Kidney capillary endothelial cell (primary cell): ENCODE data around the gene PIP5KL1.
A peak's percentile ranks its signal among the peaks of the same experiment; 100 is the strongest.

ENCODE experiments used
- DNase-seq: peaks from one replicate; pipeline ENCODE4 v3.0.0-alpha.2; 2018; ENCODE audit warnings: low spot score

PIP5KL1 gene

GRCh38 chr9:127947841-127948710, 17.5 kb upstream of the PIP5KL1 start:
- DNase-seq, result no peak

DNA sequence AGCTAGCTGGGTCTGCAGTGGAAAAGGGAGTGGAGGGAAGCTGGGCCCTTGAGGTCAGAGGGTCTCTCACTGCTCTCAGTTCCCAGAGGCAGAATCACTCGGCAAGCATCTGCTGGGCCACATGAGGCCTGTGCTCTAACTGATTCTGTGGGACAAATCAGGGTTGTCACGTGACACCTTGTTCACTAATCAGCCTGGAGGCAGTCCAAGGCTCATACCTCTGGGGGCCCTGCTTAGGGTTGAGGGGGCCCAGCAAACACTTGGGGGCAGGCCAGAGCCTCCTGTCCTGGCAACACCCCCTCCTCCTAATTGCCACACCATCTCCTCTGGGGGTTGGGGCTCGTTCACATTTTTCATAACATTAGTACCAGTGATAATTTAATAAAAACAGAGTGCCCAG, 16.2 kb upstream of the PIP5KL1 start:
- DNase-seq, result no peak

- no peak for DNase-seq
These were observed 15.4 kb upstream of the PIP5KL1 start for GRCh38 chr9:127945942-127946341.

GRCh38 chr9:127945338-127945737, 14.8 kb upstream of the PIP5KL1 start:
- no peak for DNase-seq

- no peak for DNase-seq
These were observed 14.1 kb upstream of the PIP5KL1 start for GRCh38 chr9:127944586-127945218.

- DNase-seq, result peak; percentile 83
These were observed 13.2 kb upstream of the PIP5KL1 start for GRCh38 chr9:127943731-127944144.

GRCh38 chr9:127943011-127943662, 12.6 kb upstream of the PIP5KL1 start:
- DNase-seq, result no peak

DNA sequence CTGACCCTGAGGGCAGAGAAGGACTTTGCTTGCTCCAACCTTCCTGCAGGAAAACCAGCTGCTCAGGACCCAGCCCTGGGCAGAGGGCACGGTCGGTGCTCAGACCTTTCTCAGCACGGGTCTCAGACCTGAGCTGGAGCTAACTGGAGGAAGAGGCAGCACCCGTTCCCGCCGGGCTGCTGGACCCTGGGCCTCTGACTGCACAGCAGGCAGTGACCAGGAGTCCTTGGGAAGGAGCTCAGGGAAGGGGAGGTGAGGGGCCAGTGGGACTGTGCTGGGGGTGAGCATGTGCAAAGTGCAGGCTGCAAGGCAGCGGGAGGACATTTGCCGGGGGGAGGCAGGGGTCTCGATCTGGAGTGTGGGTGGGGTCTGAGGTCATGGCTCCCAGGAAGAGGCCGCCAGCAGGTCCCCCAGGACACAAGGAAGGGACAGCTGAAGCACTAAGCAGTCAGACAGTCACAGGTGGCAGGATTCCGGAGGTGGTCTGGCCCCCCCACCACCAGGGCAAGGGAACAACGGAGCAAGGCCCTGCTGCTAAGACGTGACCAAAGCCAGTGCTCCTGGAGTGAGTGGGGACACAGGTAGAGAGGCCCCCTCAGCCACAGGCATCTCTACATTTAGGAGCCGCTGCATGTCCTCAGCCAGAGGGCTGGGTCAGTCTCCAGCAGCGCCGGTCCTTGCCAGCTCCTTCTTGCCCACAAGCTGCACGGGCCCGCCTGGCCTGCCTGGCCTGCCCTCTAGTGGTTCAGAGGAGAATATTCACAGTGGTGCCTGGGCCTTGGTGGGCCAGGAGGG, 11.8 kb upstream of the PIP5KL1 start:
- no peak for DNase-seq

DNA sequence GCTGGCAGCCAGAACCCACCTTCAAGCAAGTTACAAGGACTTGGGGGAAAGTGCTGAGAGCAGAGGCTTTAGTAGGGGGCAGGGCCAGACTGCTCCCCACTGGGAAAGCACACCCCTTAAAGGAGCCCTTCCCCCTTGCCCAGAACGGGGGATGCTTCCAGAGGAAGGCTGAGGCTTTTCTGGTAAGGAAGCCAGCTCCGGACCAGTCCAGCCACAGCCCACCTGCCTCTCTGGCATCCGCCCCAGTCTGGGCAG, 11.3 kb upstream of the PIP5KL1 start:
- DNase-seq, result no peak

DNA sequence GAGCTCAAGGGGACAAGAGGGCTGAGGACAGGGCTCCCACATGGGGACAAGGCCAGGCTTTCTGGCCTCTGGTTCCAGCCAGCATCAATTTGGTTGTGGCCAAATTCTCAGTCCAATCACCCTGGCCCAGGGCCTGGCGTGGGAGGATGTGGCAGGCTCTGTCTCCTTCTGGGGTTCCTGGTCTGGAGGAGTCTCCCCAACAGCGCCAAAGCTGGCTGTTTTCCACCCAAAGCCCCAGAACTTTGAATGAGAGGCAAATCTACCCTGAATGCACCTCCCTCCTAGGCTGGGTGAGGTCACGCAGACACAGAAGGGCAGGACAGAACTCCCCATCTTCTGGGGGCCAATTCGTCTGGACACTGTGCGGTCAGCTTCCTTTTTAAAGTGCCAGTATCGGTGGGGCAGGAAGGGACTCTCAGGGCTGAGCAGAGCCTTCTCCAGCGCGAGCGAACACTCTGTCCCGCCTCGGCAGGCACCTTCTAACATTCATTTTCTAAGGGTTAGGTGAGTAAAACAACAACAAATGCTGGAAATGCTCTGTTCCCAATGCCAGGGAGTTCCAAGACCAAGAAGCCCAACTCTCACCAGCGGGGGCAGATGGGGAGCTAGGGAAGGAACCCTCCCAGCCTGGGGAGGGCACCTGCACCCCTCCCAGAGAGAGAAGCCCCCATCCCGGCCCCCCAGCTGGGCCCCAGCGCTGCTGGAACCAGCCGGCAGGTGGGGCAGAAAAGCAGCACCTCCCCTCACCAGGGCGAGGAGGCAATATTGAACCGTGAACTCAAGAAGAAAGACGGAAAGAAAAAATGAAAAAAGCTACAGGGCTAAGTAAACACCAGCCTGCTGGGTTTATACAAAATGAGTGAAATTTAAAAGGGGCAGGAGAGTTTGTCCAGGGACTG, 10.7 kb upstream of the PIP5KL1 start:
- DNase-seq, result no peak

DNA sequence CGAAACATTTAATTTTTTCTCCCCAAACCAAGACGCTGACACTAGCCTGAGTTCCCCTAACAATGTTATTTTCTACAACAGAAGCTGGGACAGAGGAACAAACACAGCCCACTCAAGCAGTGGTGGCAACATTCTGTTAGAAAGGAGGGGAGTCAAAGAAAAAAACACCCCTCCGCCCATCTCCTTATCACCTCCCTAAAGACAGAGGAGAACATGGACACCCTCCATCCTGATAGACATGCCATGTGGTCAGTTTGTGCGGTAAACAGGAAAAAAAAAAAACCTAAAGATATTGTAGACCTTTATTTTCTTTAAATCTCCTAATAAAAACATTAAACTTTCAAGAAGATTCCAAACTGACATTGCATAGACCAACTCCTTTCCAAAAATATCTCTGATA, 10.0 kb upstream of the PIP5KL1 start:
- no peak for DNase-seq

- DNase-seq, result no peak
These were observed 7.7 kb upstream of the PIP5KL1 start for GRCh38 chr9:127938298-127938690.

DNA sequence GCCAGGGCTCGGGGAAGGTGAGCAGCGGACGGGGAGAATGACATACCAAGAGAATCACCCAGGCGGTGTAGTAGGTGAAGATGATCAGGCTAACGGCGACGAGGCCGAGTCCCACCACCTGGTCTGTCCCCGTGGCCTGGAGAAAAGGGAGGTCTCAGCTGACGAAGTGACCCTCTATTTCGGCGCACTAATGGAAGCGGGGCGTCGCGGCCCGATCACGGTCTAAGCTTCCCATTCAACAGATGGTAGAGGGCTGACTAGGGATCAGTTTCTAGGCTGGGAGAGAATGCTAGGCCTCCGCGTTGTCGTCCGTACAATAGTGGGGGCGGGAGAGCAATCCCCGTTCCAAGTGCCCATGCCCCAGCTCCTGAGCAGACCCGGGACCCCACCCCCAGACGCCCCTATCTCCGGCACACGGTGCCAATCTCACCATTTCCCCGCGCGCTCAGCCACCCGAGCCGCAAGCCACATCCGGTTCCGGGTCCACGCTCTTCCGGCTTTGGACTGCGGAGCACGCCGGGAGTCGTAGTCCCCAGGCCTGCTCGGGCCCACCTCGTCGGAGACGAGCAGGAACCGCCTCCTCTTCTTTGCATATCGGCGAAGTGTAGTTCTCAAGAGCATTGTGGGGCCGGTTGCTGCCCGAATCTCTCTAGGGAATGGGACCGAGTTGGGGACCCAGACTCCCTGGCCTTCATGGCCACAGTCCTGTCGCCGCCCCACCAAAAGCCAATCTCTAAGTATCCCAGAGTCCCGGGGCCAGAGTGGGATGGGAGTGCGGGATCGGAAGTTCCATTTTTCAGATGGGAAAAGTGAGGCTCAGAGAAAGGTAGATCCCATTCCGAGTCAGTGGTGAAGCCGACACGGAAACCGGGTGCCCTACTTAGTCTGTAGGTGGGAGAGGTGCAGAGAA, 7.1 kb upstream of the PIP5KL1 start, which contains the start of gene DPM2:
TSS of gene DPM2 (minus strand) at position 467 of the 910 bp plus-strand sequence. CDS start at position 433, 34 bp downstream.
- DNase-seq, result peak; percentile 83

- DNase-seq, result no peak
These were observed 6.4 kb upstream of the PIP5KL1 start for GRCh38 chr9:127937056-127937387.

GRCh38 chr9:127936347-127936852, 5.8 kb upstream of the PIP5KL1 start:
- DNase-seq, result no peak

GRCh38 chr9:127935765-127936221, 5.2 kb upstream of the PIP5KL1 start:
- DNase-seq, result no peak

DNA sequence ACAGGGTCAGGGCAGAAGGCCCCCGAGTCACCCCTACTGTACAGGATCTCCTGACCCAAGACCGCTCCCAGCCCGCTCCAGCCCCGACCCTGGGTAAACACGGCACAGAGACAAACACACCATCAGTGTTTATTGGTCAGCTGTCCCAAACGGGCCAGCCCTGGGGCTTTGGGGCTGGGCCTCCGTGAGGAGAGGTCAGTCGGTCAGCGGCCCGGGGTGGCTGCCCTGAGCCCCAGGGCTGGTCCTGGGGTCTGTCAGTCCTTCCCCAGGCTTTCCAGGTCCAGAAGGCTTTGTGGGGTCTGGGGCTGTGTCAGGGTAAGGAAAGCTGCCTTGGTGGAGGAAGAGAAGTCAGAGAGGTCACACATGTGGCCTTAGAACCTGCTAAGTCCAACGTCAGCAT, 4.4 kb upstream of the PIP5KL1 start:
- no peak for DNase-seq

GRCh38 chr9:127934248-127934647, 3.7 kb upstream of the PIP5KL1 start:
- DNase-seq, result no peak

DNA sequence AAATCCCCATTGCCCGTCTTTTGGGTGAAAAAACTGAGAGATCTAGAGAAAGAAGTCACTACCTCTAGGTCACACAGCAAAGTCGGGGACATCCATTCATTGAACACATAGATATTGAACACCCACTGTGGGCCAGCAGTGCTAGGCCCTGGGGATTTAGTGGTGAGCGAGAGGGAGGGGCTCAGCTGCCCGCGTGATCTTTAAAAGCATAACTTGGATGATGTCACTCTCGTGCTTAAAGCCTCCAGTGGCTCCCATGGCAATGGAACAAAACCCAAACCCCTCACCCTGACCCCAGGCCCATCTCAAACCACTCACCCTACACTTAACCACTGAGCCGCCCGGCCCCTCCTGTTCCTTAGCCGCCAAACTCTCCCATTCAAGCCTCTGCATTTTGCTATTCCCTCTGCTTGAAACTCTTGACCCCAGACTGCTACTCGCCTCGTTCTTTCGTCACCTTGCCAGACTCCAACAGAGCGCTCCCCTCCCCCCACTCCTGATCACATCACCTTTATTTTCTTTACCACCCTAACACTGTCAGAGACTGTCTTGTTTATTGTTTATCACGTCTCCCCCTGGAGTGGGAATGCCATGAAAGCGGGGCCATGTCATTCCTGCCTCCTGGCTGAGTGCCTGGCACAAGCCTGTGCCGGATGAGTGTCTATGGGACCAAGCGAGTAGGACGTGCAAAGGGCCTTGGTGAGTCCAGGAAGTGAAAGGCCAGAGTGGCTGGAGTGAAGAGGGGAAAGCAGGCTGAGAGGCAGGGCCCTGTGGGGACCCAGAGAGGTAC, 710 bp upstream of the PIP5KL1 start:
- DNase-seq, result peak; percentile 65
